DOHH2 (cell line): ENCODE measurements around the gene FHOD3.

ENCODE experiments used
- H3F3A ChIP-seq: fragments of 200-600 bp; sonication (generic), shearing (Covaris generic); 2 replicates; pipeline ENCODE4 v1.6.0; 2016; ENCODE audit warnings: antibody characterized with exemption, mild to moderate bottlenecking; ENCODE audit not compliant: control insufficient read depth, insufficient read depth
- H3K27ac ChIP-seq: fragments of 200-600 bp; sonication (generic); 2 replicates; pipeline ENCODE4 v1.5.1; 2014; ENCODE audit warnings: low read depth, mild to moderate bottlenecking, low read length, moderate library complexity
- H3K27me3 ChIP-seq: fragments of 200-600 bp; sonication (generic); 2 replicates; pipeline ENCODE4 v1.6.1; 2014; ENCODE audit warnings: mild to moderate bottlenecking, low read length, mixed read lengths; ENCODE audit not compliant: control insufficient read depth
- H3K36me3 ChIP-seq: fragments of 200-600 bp; sonication (generic); 2 replicates; pipeline ENCODE4 v1.6.1; 2014; ENCODE audit warnings: mild to moderate bottlenecking, low read length, moderate library complexity, mixed read lengths; ENCODE audit not compliant: control insufficient read depth
- H3K4me1 ChIP-seq: fragments of 200-600 bp; sonication (generic); 2 replicates; pipeline ENCODE4 v1.6.1; 2014; ENCODE audit warnings: mild to moderate bottlenecking, low read length, mixed read lengths; ENCODE audit not compliant: control insufficient read depth
- H3K4me2 ChIP-seq: fragments of 200-600 bp; sonication (generic); 2 replicates; pipeline ENCODE4 v1.6.0; 2014; ENCODE audit warnings: mild to moderate bottlenecking, low read length, moderate library complexity
- H3K4me3 ChIP-seq: fragments of 200-600 bp; sonication (generic); 2 replicates; pipeline ENCODE4 v1.5.1; 2014; ENCODE audit warnings: mild to moderate bottlenecking, low read length, mixed read lengths
- H3K79me2 ChIP-seq: fragments of 200-600 bp; sonication (generic); 2 replicates; pipeline ENCODE4 v1.6.1; 2014; ENCODE audit warnings: mild to moderate bottlenecking, low read length, mixed read lengths; ENCODE audit not compliant: control insufficient read depth
- H3K9me2 ChIP-seq: fragments of 200-600 bp; sonication (generic); replicated peaks from 2 replicates; pipeline ENCODE4 v1.6.1; 2014; ENCODE audit warnings: mild to moderate bottlenecking, low read length, mixed read lengths; ENCODE audit not compliant: control insufficient read depth
- H3K9me3 ChIP-seq: fragments of 200-600 bp; sonication (generic); 2 replicates; pipeline ENCODE4 v1.6.1; 2014; ENCODE audit warnings: antibody characterized with exemption, low read length, mixed read lengths; ENCODE audit not compliant: control insufficient read depth, insufficient read depth
- H4K20me1 ChIP-seq: fragments of 200-600 bp; sonication (generic); 2 replicates; pipeline ENCODE4 v1.6.0; 2014; ENCODE audit warnings: low read depth, mild to moderate bottlenecking, antibody characterized with exemption, low read length, moderate library complexity; ENCODE audit not compliant: control insufficient read depth, insufficient read depth
- EZH2phosphoT487 ChIP-seq: fragments of 200-600 bp; sonication (generic); IDR thresholded peaks from 2 replicates; pipeline ENCODE4 v1.6.1; 2017; ENCODE audit warnings: borderline replicate concordance, mild to moderate bottlenecking, antibody characterized with exemption, low read length, moderate library complexity, mixed read lengths
- TF ChIP-seq, protein P1 (sequence below): fragments of 200-600 bp; sonication (generic); IDR thresholded peaks from one replicate; pipeline ENCODE4 v1.5.1; 2014; ENCODE audit warnings: antibody characterized with exemption, mild to moderate bottlenecking, low read depth, low read length; ENCODE audit not compliant: poor library complexity, severe bottlenecking

The FHOD3 gene

DNA sequence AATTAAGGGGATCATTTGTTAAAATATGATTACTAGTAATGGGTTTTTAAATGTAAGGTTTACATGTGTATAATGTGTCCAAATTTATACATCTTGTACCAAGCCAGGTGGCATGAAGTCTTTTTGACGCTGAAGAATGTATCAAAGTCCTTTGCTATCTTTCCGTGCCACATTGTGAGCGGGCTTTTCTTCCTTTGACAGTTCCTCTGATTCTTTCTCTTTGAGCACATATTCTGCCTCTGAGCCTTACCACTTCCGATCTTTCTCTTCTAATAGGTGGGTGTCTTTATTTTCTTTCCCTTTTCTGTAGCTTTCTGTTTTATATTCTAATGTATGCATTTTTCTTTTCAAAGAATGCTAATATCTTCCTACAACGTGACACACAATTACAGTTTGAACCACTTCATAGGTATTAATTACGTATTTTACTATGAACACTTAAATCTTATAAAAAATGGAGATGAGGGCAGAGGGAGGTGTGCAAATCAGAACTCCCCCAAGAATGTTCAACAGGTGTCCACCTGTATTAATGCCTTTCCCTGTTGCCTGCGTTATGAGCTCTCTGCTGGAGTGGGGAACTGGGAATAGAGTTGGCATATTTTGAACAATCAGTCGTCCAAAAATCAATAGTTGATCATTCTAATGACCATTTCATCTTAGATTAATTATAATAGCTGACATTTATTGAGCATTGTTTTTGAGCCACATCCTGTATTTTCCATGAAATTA lies 355.8 kb downstream of the FHOD3 start:
- no peaks in the 10 kb centered on the region for H3K36me3 ChIP-seq
- no peaks in the 10 kb centered on the region for H3F3A ChIP-seq
- no peaks in the 10 kb centered on the region for H3K4me1 ChIP-seq
- no peaks in the 10 kb centered on the region for H3K9me2 ChIP-seq
- no peaks in the 10 kb centered on the region for H4K20me1 ChIP-seq
- no peak overlapping the region for H3K27ac ChIP-seq
- H3K79me2 ChIP-seq: no peaks in the 10 kb centered on the region
- TF ChIP-seq, protein P1, sequence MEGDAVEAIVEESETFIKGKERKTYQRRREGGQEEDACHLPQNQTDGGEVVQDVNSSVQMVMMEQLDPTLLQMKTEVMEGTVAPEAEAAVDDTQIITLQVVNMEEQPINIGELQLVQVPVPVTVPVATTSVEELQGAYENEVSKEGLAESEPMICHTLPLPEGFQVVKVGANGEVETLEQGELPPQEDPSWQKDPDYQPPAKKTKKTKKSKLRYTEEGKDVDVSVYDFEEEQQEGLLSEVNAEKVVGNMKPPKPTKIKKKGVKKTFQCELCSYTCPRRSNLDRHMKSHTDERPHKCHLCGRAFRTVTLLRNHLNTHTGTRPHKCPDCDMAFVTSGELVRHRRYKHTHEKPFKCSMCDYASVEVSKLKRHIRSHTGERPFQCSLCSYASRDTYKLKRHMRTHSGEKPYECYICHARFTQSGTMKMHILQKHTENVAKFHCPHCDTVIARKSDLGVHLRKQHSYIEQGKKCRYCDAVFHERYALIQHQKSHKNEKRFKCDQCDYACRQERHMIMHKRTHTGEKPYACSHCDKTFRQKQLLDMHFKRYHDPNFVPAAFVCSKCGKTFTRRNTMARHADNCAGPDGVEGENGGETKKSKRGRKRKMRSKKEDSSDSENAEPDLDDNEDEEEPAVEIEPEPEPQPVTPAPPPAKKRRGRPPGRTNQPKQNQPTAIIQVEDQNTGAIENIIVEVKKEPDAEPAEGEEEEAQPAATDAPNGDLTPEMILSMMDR: no peak
- no peaks in the 10 kb centered on the region for H3K9me3 ChIP-seq
- no peaks in the 10 kb centered on the region for H3K27me3 ChIP-seq
- no peak overlapping the region for H3K4me3 ChIP-seq
- no peak overlapping the region for H3K4me2 ChIP-seq

DNA sequence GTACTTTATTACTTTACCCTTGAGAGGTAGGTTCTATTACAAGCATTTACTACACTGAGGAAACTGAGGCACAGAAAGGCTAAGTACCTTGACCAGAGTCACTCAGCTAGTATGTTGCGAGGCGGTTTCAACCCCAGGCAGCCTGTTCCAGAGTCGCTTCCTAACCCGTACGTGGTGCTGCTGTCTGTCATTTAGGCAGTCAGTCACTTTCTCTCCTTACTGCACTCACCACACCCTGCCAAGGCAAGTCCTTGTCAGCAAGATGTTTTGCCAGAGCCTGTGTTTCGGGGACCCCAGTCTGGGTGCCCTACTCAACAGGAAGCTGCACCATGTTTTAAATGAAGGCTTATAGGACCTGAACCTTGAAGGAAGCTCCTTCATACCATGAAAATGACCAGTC lies 356.4 kb downstream of the FHOD3 start:
- Histone ChIP-seq H3K9me3 (no peaks in the 10 kb centered on the region), H3K4me1 (no peaks in the 10 kb centered on the region), H3K79me2 (no peaks in the 10 kb centered on the region), H3K4me3 (no peak overlapping the region), H3K4me2 (no peak overlapping the region), H3K9me2 (no peaks in the 10 kb centered on the region), H3K27ac (no peak overlapping the region), H4K20me1 (no peaks in the 10 kb centered on the region), H3K36me3 (no peaks in the 10 kb centered on the region), H3K27me3 (no peaks in the 10 kb centered on the region), H3F3A (no peaks in the 10 kb centered on the region)
- TF ChIP-seq, protein P1: no peak
- no peak for TF ChIP-seq EZH2phosphoT487

DNA sequence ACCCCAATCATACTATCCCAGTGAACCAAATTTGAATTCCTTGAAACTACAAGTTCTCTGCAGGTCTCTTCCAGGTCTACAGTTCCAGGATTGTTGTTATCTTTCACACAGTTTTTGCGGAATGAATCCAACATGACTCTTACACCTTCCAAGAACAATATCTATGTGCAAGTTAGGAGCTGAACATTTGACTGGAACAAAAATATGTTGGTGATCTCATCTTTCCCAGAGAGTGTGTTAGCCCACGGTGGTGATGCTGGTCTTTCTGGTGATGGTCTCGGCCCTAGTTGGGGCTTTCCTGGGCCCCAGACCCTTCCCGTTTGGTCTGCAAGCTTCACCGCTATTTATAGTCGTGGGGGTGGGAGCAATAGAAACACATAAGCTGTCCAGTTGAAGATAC lies 357.6 kb downstream of the FHOD3 start:
- no peak overlapping the region for H3K4me3 ChIP-seq
- H3K9me2 ChIP-seq: no peaks in the 10 kb centered on the region
- no peaks in the 10 kb centered on the region for H3K27me3 ChIP-seq
- H3K36me3 ChIP-seq: no peaks in the 10 kb centered on the region
- H3K4me1 ChIP-seq: no peaks in the 10 kb centered on the region
- no peaks in the 10 kb centered on the region for H3K79me2 ChIP-seq
- no peaks in the 10 kb centered on the region for H3F3A ChIP-seq
- H4K20me1 ChIP-seq: no peaks in the 10 kb centered on the region
- TF ChIP-seq EZH2phosphoT487: no peak
- TF ChIP-seq, protein P1: no peak
- H3K27ac ChIP-seq: no peak overlapping the region
- no peak overlapping the region for H3K4me2 ChIP-seq
- no peaks in the 10 kb centered on the region for H3K9me3 ChIP-seq
